ENCODE results near the gene LRMDA. TPM values are rescaled to one million over a fixed set of nuclear protein-coding genes. Genes with fewer than 3 reads are reported as not detected.

The LRMDA gene
- total RNA-seq, 1 experiment from 2014 or later: 4.8 TPM

DNA sequence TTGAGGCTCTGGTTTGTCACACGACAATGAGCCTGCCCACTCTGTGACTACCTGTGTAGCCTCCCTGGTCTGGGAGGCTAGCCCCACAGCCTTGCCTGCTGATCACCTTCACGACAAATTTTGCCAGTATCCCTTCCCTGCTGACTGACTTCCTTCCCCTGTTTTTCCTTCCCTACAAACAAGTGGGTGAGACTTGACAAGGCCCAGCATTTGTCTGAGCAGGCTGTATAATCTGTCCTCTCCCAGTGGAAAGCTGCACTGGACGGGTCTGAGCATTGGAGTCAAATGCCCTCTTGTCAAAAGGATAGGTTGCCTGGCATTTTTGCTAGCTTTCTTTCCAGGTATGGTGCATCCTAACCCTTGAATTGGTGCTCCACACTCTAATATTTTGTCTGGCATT is 1117.7 kb downstream of the LRMDA start:
- ChIA-PET POLR2A (no interaction called here), CTCF (no interaction called here), RAD21 (ENCODE audit: low non-redundant PET in 1 of 2, low total read pairs in 2 of 2, uncharacterized antibody in 2 of 2, unreplicated experiment in 2 of 2) (no interaction called here)
- Histone ChIP-seq H3K79me2 (ENCODE audit: insufficient read depth, low read length) (no peaks in the 10 kb centered on the region), H3K4me2 (ENCODE audit: low read length) (no peak overlapping the region), H3K4me3 (replicated peaks in 1 of 2; ENCODE audit: low read depth in 1 of 2, low read length in 2 of 2) (no peak overlapping the region), H2AFZ (ENCODE audit: low read depth, low read length, poor library complexity, severe bottlenecking) (no peak overlapping the region), H3K9me3 (ENCODE audit: control insufficient read depth in 1 of 2, insufficient read depth in 1 of 2, low read depth in 1 of 2, low read length in 2 of 2) (no peaks in the 10 kb centered on the region), H3K27ac (ENCODE audit: low read depth, low read length) (no peak overlapping the region), H3K9me2 (ENCODE audit: insufficient read depth) (no peaks in the 10 kb centered on the region), H3K27me3 (ENCODE audit: insufficient read depth, low read length) (peaks cover 11% of the 10 kb centered on the region; the same call in 1 of the 2 replicates), H4K20me1 (ENCODE audit: insufficient read depth) (no peaks in the 10 kb centered on the region), H3K9ac (ENCODE audit: low read length) (no peak overlapping the region), H3K36me3 (ENCODE audit: control insufficient read depth in 1 of 2, insufficient read depth in 2 of 2, low read length in 2 of 2) (no peaks in the 10 kb centered on the region), H3K4me1 (ENCODE audit: control insufficient read depth in 1 of 2, insufficient read depth in 2 of 2, low read length in 2 of 2) (no peaks in the 10 kb centered on the region)
- ATAC-seq (no peak), DNase-seq (ENCODE audit: low read depth, low spot score) (no peak)
- no TSS peak for BruUV-seq (replicated peaks)
- TF ChIP-seq TCF7L2 (IDR thresholded peaks at IDR 0.05; ENCODE audit: borderline replicate concordance, extremely low read depth, insufficient read depth, insufficient read length): no peak
- TF ChIP-seq POLR2A (IDR thresholded peaks at IDR 0.05; ENCODE audit: borderline replicate concordance, extremely low read depth, insufficient read depth, insufficient read length): no peak
- no peak for TF ChIP-seq POLR2AphosphoS5 (IDR thresholded peaks at IDR 0.05; ENCODE audit: low read depth, low read length)
- TF ChIP-seq, protein P1, sequence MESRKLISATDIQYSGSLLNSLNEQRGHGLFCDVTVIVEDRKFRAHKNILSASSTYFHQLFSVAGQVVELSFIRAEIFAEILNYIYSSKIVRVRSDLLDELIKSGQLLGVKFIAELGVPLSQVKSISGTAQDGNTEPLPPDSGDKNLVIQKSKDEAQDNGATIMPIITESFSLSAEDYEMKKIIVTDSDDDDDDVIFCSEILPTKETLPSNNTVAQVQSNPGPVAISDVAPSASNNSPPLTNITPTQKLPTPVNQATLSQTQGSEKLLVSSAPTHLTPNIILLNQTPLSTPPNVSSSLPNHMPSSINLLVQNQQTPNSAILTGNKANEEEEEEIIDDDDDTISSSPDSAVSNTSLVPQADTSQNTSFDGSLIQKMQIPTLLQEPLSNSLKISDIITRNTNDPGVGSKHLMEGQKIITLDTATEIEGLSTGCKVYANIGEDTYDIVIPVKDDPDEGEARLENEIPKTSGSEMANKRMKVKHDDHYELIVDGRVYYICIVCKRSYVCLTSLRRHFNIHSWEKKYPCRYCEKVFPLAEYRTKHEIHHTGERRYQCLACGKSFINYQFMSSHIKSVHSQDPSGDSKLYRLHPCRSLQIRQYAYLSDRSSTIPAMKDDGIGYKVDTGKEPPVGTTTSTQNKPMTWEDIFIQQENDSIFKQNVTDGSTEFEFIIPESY (IDR thresholded peaks at IDR 0.05; ENCODE audit: extremely low read depth, insufficient replicate concordance, low read length): no peak
- no peak for TF ChIP-seq FOSL1 (IDR thresholded peaks at IDR 0.05; ENCODE audit: low read depth)
- TF ChIP-seq, protein P2, sequence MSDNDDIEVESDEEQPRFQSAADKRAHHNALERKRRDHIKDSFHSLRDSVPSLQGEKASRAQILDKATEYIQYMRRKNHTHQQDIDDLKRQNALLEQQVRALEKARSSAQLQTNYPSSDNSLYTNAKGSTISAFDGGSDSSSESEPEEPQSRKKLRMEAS (IDR thresholded peaks at IDR 0.05): no peak
- no peak for TF ChIP-seq SP1 (IDR thresholded peaks at IDR 0.05; ENCODE audit: low read depth)
- TF ChIP-seq, protein P3, sequence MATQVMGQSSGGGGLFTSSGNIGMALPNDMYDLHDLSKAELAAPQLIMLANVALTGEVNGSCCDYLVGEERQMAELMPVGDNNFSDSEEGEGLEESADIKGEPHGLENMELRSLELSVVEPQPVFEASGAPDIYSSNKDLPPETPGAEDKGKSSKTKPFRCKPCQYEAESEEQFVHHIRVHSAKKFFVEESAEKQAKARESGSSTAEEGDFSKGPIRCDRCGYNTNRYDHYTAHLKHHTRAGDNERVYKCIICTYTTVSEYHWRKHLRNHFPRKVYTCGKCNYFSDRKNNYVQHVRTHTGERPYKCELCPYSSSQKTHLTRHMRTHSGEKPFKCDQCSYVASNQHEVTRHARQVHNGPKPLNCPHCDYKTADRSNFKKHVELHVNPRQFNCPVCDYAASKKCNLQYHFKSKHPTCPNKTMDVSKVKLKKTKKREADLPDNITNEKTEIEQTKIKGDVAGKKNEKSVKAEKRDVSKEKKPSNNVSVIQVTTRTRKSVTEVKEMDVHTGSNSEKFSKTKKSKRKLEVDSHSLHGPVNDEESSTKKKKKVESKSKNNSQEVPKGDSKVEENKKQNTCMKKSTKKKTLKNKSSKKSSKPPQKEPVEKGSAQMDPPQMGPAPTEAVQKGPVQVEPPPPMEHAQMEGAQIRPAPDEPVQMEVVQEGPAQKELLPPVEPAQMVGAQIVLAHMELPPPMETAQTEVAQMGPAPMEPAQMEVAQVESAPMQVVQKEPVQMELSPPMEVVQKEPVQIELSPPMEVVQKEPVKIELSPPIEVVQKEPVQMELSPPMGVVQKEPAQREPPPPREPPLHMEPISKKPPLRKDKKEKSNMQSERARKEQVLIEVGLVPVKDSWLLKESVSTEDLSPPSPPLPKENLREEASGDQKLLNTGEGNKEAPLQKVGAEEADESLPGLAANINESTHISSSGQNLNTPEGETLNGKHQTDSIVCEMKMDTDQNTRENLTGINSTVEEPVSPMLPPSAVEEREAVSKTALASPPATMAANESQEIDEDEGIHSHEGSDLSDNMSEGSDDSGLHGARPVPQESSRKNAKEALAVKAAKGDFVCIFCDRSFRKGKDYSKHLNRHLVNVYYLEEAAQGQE (IDR thresholded peaks at IDR 0.05; ENCODE audit: low read depth): no peak
- TF ChIP-seq, protein P4, sequence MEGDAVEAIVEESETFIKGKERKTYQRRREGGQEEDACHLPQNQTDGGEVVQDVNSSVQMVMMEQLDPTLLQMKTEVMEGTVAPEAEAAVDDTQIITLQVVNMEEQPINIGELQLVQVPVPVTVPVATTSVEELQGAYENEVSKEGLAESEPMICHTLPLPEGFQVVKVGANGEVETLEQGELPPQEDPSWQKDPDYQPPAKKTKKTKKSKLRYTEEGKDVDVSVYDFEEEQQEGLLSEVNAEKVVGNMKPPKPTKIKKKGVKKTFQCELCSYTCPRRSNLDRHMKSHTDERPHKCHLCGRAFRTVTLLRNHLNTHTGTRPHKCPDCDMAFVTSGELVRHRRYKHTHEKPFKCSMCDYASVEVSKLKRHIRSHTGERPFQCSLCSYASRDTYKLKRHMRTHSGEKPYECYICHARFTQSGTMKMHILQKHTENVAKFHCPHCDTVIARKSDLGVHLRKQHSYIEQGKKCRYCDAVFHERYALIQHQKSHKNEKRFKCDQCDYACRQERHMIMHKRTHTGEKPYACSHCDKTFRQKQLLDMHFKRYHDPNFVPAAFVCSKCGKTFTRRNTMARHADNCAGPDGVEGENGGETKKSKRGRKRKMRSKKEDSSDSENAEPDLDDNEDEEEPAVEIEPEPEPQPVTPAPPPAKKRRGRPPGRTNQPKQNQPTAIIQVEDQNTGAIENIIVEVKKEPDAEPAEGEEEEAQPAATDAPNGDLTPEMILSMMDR (IDR thresholded peaks at IDR 0.05 in 2 of 3, conservative IDR thresholded peaks at IDR 0.05 in 1 of 3; ENCODE audit: borderline replicate concordance in 1 of 3, insufficient read depth in 1 of 3, low read depth in 2 of 3, low read length in 2 of 3): no peak
- intact Hi-C loops (cut with micrococcal nuclease): loop anchor here (10.0 kb wide), 1 partner anchor 436 kb away; no protein-coding TSS in a partner anchor

All from HCT116 (cell line).